Epithelial cell of esophagus (primary cell): ENCODE results near the gene TRAP1.

Experiments used
- DNase-seq: peaks from one replicate; pipeline ENCODE4 v3.0.0; 2010; ENCODE audit warnings: low read depth
- H3K4me3 ChIP-seq: 2 replicates; pipeline ENCODE4 v1.5.1; 2011; ENCODE audit warnings: mild to moderate bottlenecking, low read length, control low read depth
- TF ChIP-seq, protein P1 (sequence below): IDR thresholded peaks from 2 replicates; pipeline ENCODE4 v1.5.1; 2011; ENCODE audit warnings: low read depth, mild to moderate bottlenecking, low read length, control low read depth, inconsistent platforms; ENCODE audit not compliant: insufficient read depth; ENCODE audit errors: missing control alignments

TRAP1 gene

DNA sequence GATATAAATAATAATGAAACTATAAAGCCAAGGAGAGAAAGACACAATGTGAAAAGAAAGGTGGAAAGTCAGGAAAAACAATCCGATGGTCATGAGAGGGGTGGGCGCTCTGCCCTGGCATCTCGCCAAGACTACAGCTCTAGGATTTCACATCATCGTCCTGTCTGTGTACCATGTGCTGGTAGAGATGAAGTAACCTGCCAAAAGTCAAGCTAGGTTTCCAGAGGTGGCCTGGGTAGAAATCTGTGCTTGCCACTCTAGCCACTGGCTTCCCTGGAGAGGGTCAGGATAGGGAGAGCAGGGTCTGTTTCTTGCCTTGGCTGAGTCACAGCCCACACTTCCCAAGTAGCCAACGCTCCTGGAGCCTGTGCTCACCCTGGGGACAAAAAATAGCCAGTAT, 31.0 kb upstream of the TRAP1 start:
- H3K4me3 ChIP-seq = no peak overlapping the region
- no peak for DNase-seq
- TF ChIP-seq, protein P1, sequence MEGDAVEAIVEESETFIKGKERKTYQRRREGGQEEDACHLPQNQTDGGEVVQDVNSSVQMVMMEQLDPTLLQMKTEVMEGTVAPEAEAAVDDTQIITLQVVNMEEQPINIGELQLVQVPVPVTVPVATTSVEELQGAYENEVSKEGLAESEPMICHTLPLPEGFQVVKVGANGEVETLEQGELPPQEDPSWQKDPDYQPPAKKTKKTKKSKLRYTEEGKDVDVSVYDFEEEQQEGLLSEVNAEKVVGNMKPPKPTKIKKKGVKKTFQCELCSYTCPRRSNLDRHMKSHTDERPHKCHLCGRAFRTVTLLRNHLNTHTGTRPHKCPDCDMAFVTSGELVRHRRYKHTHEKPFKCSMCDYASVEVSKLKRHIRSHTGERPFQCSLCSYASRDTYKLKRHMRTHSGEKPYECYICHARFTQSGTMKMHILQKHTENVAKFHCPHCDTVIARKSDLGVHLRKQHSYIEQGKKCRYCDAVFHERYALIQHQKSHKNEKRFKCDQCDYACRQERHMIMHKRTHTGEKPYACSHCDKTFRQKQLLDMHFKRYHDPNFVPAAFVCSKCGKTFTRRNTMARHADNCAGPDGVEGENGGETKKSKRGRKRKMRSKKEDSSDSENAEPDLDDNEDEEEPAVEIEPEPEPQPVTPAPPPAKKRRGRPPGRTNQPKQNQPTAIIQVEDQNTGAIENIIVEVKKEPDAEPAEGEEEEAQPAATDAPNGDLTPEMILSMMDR = no peak

DNA sequence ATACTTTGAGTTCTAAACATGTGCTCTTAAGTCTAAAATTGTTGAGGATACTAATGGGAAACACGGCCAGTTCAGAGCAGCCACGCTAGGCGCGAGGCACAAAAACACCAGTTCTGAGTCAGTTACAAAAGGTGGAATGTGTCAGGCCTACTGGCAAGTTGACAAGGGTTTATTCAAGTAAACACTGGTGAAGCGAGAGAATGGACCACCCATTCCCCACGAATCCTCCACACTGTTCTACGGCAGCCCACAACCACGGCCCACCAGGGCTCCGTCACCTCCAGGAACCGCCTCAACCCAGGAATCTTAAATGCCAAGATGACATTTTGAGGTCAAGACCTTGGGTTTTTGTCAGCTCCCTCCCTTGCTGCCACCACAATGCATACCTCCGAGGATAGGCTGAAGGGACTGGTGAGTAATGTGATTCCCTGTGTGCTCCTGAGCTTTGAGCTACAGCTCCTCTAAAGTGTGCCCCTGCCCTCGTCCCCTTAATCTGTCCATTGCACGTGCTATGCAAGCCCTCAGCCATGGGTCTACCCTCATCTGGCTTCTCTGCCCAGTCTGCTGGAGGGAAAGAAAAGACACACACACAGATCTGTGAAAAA, 28.5 kb upstream of the TRAP1 start:
- no peak overlapping the region for H3K4me3 ChIP-seq
- DNase-seq = no peak
- TF ChIP-seq, protein P1 = no peak

DNA sequence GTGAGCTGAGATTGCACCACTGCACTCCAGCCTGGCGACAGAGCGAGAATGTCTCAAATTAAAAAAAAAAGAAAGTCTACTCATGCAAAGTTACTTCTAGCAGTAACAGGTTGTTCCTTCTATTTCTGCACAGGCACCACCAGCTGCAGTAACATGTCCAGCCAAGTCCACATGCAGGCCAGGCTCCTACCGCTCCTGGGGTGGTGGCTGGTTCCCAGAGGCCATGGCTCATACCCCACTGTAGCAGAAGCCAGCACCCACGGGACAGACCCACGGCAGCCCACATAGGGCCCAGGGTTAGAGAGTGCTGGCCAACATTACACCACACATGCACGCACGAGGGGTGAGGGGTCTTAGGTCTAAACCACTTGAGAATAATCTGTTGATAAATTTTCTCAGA, 26.7 kb upstream of the TRAP1 start:
- H3K4me3 ChIP-seq = no peak overlapping the region
- DNase-seq = no peak
- TF ChIP-seq, protein P1 = no peak

DNA sequence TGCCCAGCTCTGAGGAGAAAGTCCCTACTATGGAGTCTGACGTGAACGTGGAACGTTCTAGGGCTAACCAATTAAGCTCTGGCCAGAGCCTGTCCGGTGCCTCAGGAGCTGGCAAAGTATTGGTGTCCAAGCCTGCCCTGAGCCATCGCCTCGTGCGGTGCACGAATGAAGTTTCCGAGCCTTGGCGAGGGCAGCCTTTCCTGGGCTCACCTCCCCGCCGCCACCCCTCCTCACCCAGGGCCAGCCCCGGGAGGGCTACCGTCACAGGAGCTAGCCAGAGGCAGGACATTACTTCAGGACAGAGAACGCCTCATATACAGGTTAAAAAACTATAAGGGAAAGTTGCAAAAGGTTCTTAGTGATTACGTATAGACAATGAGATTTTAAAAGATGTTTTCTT, 23.6 kb upstream of the TRAP1 start:
- DNase-seq = no peak
- TF ChIP-seq, protein P1 = no peak
- H3K4me3 ChIP-seq = no peak overlapping the region

DNA sequence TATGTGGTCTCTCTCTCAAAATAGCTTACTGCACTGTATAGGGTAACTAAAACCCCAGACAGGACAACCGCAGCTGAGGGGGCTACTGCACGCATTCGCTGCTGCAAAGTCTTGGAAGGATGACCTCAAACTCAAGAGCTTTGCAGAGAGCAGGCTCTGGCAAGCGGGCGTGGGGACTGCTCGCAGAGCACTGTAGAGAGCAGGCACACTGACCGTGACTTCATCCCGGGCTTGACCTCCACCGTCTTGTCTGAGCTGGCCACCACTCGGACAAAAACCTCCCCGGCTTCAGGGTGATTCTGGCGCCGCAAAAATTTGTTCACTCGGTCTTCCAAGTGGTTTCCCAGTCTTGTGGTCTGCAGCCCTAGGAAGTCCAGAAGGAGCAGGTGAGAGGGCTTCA, 22.9 kb upstream of the TRAP1 start:
- DNase-seq = no peak
- TF ChIP-seq, protein P1 = no peak
- H3K4me3 ChIP-seq = no peak overlapping the region

DNA sequence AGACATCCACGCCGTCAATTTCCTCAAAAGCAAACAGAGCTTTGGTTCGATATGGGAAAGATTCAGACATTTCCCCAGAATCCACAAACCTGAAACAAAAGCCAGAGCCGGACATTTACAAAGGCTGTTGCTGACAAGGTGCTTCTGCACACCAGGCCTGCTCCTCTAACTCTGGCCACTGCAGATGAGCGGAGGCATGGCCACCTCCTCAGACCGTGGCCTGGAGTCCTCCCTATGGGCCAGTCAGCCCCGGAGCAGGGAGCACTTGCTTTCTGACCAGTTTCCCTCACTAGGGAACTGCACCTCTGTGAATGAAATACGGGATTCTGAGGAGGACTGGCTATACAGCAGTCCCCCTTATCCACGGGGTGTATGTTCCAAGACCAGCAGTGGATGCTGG, 22.3 kb upstream of the TRAP1 start:
- TF ChIP-seq, protein P1 = no peak
- no peak for DNase-seq

DNA sequence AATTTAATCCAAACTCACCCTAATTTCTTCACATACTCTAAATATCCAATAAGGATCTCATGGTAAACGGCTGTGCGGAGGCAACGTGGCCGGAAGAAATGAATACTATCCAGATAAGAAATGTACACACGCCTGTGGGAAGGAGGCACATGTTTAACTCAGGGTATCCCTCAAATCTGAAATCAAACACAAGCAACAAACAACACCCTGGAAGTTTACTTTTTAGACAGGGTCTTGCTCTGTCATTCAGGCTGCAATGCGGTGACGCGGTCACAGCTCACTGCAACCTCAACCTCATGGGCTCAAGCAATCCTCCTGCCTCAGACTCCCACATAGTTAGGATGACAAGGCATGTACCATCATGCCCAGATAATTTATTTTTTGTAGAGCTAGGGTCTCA, 21.2 kb upstream of the TRAP1 start:
- TF ChIP-seq, protein P1 = no peak
- H3K4me3 ChIP-seq = no peak overlapping the region
- DNase-seq = no peak

More for the DNA sequence above, 22.3 kb upstream of the TRAP1 start:
- H3K4me3 ChIP-seq = no peak overlapping the region
